ENCODE measurements around the gene NHERF1. TPM values are rescaled to one million over a fixed set of nuclear protein-coding genes. Genes with fewer than 3 reads are reported as not detected.

Gene NHERF1
- total and polyA plus RNA-seq, 2 donors (not counting 1 experiment from before 2014, with no cell fraction given), result 56.2 to 81.8 TPM

- WGBS (ENCODE audit: insufficient coverage), result 97% methylated on average over 5 of the region's 5 CpGs
- Histone ChIP-seq H3K9me3 (ENCODE audit: control extremely low read depth in 1 of 3, control insufficient read depth in 2 of 3, insufficient read depth in 1 of 3, low read length in 2 of 3) (no peaks in the 10 kb centered on the region), H2AFZ (ENCODE audit: insufficient read depth, low read depth, low read length, poor library complexity, severe bottlenecking) (no peak overlapping the region), H3K4me1 (ENCODE audit: control insufficient read depth in 2 of 2, insufficient read depth in 2 of 2, low read length in 2 of 2) (peaks cover 62 to 75% of the 10 kb centered on the region in 2 donors), H3K79me2 (ENCODE audit: control insufficient read depth, insufficient read depth, low read length) (peaks cover 45% of the 10 kb centered on the region), H3K27me3 (replicated peaks in 1 of 4; ENCODE audit: control extremely low read depth in 1 of 4, control insufficient read depth in 3 of 4, insufficient read depth in 4 of 4, low read length in 3 of 4) (no peaks in the 10 kb centered on the region), H4K20me1 (ENCODE audit: control insufficient read depth, insufficient read depth, low read length, poor library complexity, severe bottlenecking) (peaks cover 28% of the 10 kb centered on the region), H3K4me2 (replicated peaks; ENCODE audit: low read depth, low read length, poor library complexity, severe bottlenecking) (no peak overlapping the region), H3K27ac (ENCODE audit: low read length in 2 of 2) (no peak overlapping the region), H3K9ac (ENCODE audit: low read length) (no peak overlapping the region), H3K36me3 (replicated peaks in 1 of 2; ENCODE audit: control extremely low read depth in 1 of 2, control insufficient read depth in 1 of 2, extremely low read depth in 1 of 2, insufficient read depth in 2 of 2, low read length in 1 of 2) (no peaks in the 10 kb centered on the region), H3K4me3 (ENCODE audit: control extremely low read depth in 1 of 5, extremely low read depth in 1 of 5, insufficient read depth in 1 of 5, low read depth in 2 of 5, low read length in 4 of 5) (no peak overlapping the region)
- Mint-ChIP-seq H3K27ac (peak overlapping the region; percentile 32), H3K27me3 (no peaks in the 10 kb centered on the region), H3K4me1 (peaks cover 58% of the 10 kb centered on the region), H3K4me3 (peak overlapping the region; percentile 56), H3K9me3 (ENCODE audit: insufficient read depth) (no peaks in the 10 kb centered on the region)
- ATAC-seq (ENCODE audit: low read depth) (no peak), DNase-seq (no peak)
- POLR2A ChIA-PET, result interaction anchor here (0.5 to 3.7 kb wide), 4 partner anchors 9 to 45 kb away, joined by 4 to 43 read pairs (median 8); partner anchors contain the start of genes NAT9 and RAB37
- CTCF ChIA-PET, result interaction anchor here (0.8 to 4.5 kb wide), 19 partner anchors 10 to 266 kb away, joined by 3 to 65 read pairs (median 10); partner anchors contain the start of genes MRPL58 and RAB37
- intact Hi-C loops (cut with micrococcal nuclease), result no loop called here
- no peak for TF ChIP-seq EZH2 (IDR thresholded peaks at IDR 0.05; ENCODE audit: borderline replicate concordance, insufficient read depth, low read depth, low read length, poor library complexity, severe bottlenecking)
- no peak for TF ChIP-seq CTCF (IDR thresholded peaks at IDR 0.05)
These were observed 2.1 kb upstream of the NHERF1 start for GRCh38 chr17:74746376-74746775.

- intact Hi-C loops (cut with micrococcal nuclease), result no loop called here
- H3K9me3 ChIP-seq (ENCODE audit: control extremely low read depth in 1 of 3, control insufficient read depth in 2 of 3, insufficient read depth in 1 of 3, low read length in 2 of 3), result no peaks in the 10 kb centered on the region
- ATAC-seq (ENCODE audit: low read depth) (no peak), DNase-seq (no peak)
- no peaks in the 10 kb centered on the region for H3K27me3 Mint-ChIP-seq
- no peak overlapping the region for H3K27ac ChIP-seq (ENCODE audit: low read length in 2 of 2)
- H3K9ac ChIP-seq (ENCODE audit: low read length), result no peak overlapping the region
- no peak overlapping the region for H2AFZ ChIP-seq (ENCODE audit: insufficient read depth, low read depth, low read length, poor library complexity, severe bottlenecking)
- ChIA-PET CTCF (interaction anchor here (0.8 to 4.5 kb wide), 16 partner anchors 9 to 265 kb away, joined by 3 to 65 read pairs (median 17); partner anchors contain the start of genes MRPL58 and RAB37), POLR2A (interaction anchor here (0.6 to 3.7 kb wide), 5 partner anchors 10 to 544 kb away, joined by 3 to 43 read pairs (median 10); partner anchors contain the start of genes NAT9 and RAB37)
- H3K27me3 ChIP-seq (replicated peaks in 1 of 4; ENCODE audit: control extremely low read depth in 1 of 4, control insufficient read depth in 3 of 4, insufficient read depth in 4 of 4, low read length in 3 of 4), result no peaks in the 10 kb centered on the region
- H3K4me1 ChIP-seq (ENCODE audit: control insufficient read depth in 2 of 2, insufficient read depth in 2 of 2, low read length in 2 of 2), result peaks cover 62 to 74% of the 10 kb centered on the region in 2 donors
- H3K79me2 ChIP-seq (ENCODE audit: control insufficient read depth, insufficient read depth, low read length), result peaks cover 50% of the 10 kb centered on the region
- no peaks in the 10 kb centered on the region for H3K9me3 Mint-ChIP-seq (ENCODE audit: insufficient read depth)
- no peaks in the 10 kb centered on the region for H3K36me3 ChIP-seq (replicated peaks in 1 of 2; ENCODE audit: control extremely low read depth in 1 of 2, control insufficient read depth in 1 of 2, extremely low read depth in 1 of 2, insufficient read depth in 2 of 2, low read length in 1 of 2)
- peaks cover 58% of the 10 kb centered on the region for H3K4me1 Mint-ChIP-seq
- 45% methylated on average over 6 of the region's 6 CpGs for WGBS (ENCODE audit: insufficient coverage)
- H3K4me3 Mint-ChIP-seq, result peak overlapping the region; percentile 75
- H3K27ac Mint-ChIP-seq, result peak overlapping the region; percentile 32
- TF ChIP-seq EZH2 (IDR thresholded peaks at IDR 0.05; ENCODE audit: borderline replicate concordance, insufficient read depth, low read depth, low read length, poor library complexity, severe bottlenecking) (no peak), CTCF (IDR thresholded peaks at IDR 0.05) (no peak)
- no peak overlapping the region for H3K4me2 ChIP-seq (replicated peaks; ENCODE audit: low read depth, low read length, poor library complexity, severe bottlenecking)
- H3K4me3 ChIP-seq (ENCODE audit: control extremely low read depth in 1 of 5, extremely low read depth in 1 of 5, insufficient read depth in 1 of 5, low read depth in 2 of 5, low read length in 4 of 5), result no peak overlapping the region
- H4K20me1 ChIP-seq (ENCODE audit: control insufficient read depth, insufficient read depth, low read length, poor library complexity, severe bottlenecking), result peaks cover 33% of the 10 kb centered on the region
These were observed 1.5 kb upstream of the NHERF1 start for GRCh38 chr17:74746922-74747321.
